Osteoblast (primary cell): ENCODE results near the gene FAM53A. TPM values are rescaled to one million over a fixed set of nuclear protein-coding genes. Genes with fewer than 3 reads are reported as not detected.

Source experiments
- DNase-seq: peaks from one replicate; pipeline ENCODE4 v3.0.0; 2011; ENCODE audit warnings: low spot score, mixed read lengths; ENCODE audit not compliant: insufficient read length; ENCODE audit errors: missing footprints
- H2AFZ ChIP-seq: 2 replicates; pipeline ENCODE4 v1.6.0; 2011; ENCODE audit warnings: mild to moderate bottlenecking, low read length
- H3K27ac ChIP-seq: 2 replicates; pipeline ENCODE4 v1.5.1; 2011; ENCODE audit warnings: mild to moderate bottlenecking, low read depth, low read length, moderate library complexity
- H3K27me3 ChIP-seq: 2 replicates; pipeline ENCODE4 v1.6.0; 2012; ENCODE audit warnings: mild to moderate bottlenecking, control low read depth, inconsistent platforms, low read length, moderate library complexity; ENCODE audit not compliant: insufficient read depth
- H3K36me3 ChIP-seq: 2 replicates; pipeline ENCODE4 v1.5.1; 2011; ENCODE audit warnings: mild to moderate bottlenecking, low read length, control low read depth, moderate library complexity; ENCODE audit not compliant: insufficient read depth
- H3K4me1 ChIP-seq: 2 replicates; pipeline ENCODE4 v1.5.1; 2011; ENCODE audit warnings: mild to moderate bottlenecking, low read length, control low read depth, moderate library complexity; ENCODE audit not compliant: insufficient read depth
- H3K4me2 ChIP-seq: 2 replicates; pipeline ENCODE4 v1.6.0; 2011; ENCODE audit warnings: mild to moderate bottlenecking, low read length; ENCODE audit not compliant: insufficient read depth
- H3K4me3 ChIP-seq: fragments of 200-600 bp; sonication (generic); 3 replicates; pipeline ENCODE4 v1.5.1; 2012; ENCODE audit warnings: mild to moderate bottlenecking, low read length, inconsistent platforms; ENCODE audit not compliant: insufficient read depth
- H3K79me2 ChIP-seq: 2 replicates; pipeline ENCODE4 v1.6.0; 2012; ENCODE audit warnings: mild to moderate bottlenecking, low read length, control low read depth, inconsistent platforms; ENCODE audit not compliant: insufficient read depth
- H3K9me3 ChIP-seq: 2 replicates; pipeline ENCODE4 v1.5.1; 2011; ENCODE audit warnings: low read depth, low read length, control low read depth
- H4K20me1 ChIP-seq: 2 replicates; pipeline ENCODE4 v1.6.0; 2012; ENCODE audit warnings: mild to moderate bottlenecking, low read length, control low read depth; ENCODE audit not compliant: insufficient read depth
- total RNA-seq: library from RNA; depleted of rRNA; stranded (reverse); fragments of >200 nt; gene quantifications from 2 replicates; pipeline ENCODE4 v1.2.3, GENCODE V29; 2012
- TF ChIP-seq, protein P1 (sequence below): IDR thresholded peaks from 2 replicates; pipeline ENCODE4 v1.5.1; 2011; ENCODE audit warnings: mild to moderate bottlenecking, low read depth, low read length, moderate library complexity; ENCODE audit errors: extremely low read depth

The FAM53A gene
- total RNA-seq, 1 donor = 4.3 TPM

GRCh38 chr4:1603413-1604135 is 80.5 kb downstream of the FAM53A start:
- Histone ChIP-seq H4K20me1 (no peaks in the 10 kb centered on the region), H3K4me2 (no peak overlapping the region), H3K27ac (no peak overlapping the region), H3K79me2 (no peaks in the 10 kb centered on the region), H3K4me3 (no peak overlapping the region), H3K36me3 (no peaks in the 10 kb centered on the region), H2AFZ (no peak overlapping the region), H3K27me3 (peaks cover 4% of the 10 kb centered on the region), H3K9me3 (no peaks in the 10 kb centered on the region), H3K4me1 (no peaks in the 10 kb centered on the region)
- peak; percentile 90 for DNase-seq
- TF ChIP-seq, protein P1, sequence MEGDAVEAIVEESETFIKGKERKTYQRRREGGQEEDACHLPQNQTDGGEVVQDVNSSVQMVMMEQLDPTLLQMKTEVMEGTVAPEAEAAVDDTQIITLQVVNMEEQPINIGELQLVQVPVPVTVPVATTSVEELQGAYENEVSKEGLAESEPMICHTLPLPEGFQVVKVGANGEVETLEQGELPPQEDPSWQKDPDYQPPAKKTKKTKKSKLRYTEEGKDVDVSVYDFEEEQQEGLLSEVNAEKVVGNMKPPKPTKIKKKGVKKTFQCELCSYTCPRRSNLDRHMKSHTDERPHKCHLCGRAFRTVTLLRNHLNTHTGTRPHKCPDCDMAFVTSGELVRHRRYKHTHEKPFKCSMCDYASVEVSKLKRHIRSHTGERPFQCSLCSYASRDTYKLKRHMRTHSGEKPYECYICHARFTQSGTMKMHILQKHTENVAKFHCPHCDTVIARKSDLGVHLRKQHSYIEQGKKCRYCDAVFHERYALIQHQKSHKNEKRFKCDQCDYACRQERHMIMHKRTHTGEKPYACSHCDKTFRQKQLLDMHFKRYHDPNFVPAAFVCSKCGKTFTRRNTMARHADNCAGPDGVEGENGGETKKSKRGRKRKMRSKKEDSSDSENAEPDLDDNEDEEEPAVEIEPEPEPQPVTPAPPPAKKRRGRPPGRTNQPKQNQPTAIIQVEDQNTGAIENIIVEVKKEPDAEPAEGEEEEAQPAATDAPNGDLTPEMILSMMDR = no peak

GRCh38 chr4:1602655-1603412 is 81.3 kb downstream of the FAM53A start:
- H3K36me3 ChIP-seq = no peaks in the 10 kb centered on the region
- H3K4me3 ChIP-seq = no peak overlapping the region
- H3K27me3 ChIP-seq = peaks cover 4% of the 10 kb centered on the region
- H3K4me1 ChIP-seq = no peaks in the 10 kb centered on the region
- no peaks in the 10 kb centered on the region for H4K20me1 ChIP-seq
- H3K4me2 ChIP-seq = no peak overlapping the region
- TF ChIP-seq, protein P1 = no peak
- H3K79me2 ChIP-seq = no peaks in the 10 kb centered on the region
- no peaks in the 10 kb centered on the region for H3K9me3 ChIP-seq
- H3K27ac ChIP-seq = no peak overlapping the region
- peak; percentile 85 for DNase-seq
- no peak overlapping the region for H2AFZ ChIP-seq

DNA sequence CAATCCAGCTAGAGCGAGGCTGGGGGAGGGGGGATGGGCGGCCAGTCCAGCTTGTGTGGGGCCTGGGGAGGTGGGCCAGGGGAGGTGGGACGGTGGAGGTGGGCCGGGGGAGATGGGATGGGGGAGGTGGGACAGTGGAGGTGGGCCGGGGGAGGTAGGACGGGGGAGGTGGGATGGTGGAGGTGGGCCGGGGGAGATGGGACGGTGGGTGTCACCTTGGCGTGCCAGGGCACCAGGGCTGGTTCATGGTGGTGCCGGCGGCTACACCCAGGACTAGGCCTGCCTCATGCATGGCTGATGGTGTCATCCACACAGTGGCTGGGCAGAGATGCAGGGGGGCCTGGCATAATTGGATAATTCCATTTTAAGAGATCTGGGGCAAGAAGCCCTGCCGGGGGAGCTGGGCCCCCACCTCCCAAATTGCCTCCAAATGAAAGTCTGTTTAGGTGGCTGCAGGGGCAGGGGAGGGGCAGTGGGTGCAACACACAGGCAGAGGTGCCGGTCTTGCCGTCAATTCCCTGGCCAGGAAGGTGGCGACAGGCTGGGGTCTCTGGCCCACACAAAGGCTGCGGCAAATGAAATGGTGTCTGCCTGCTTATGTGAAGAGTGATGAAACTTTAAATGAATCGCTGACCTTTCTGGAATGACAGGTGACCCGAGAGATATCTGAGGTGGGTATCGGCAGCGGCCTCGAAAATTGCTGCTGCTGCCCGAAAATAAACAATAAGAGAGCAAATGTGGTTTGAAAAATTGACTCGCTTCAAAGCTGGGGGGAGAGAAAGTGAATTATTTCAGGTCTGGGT is 82.1 kb downstream of the FAM53A start:
- H4K20me1 ChIP-seq = no peaks in the 10 kb centered on the region
- no peaks in the 10 kb centered on the region for H3K4me1 ChIP-seq
- TF ChIP-seq, protein P1 = no peak
- no peak overlapping the region for H3K4me3 ChIP-seq
- no peak overlapping the region for H3K4me2 ChIP-seq
- no peaks in the 10 kb centered on the region for H3K79me2 ChIP-seq
- no peak overlapping the region for H3K27ac ChIP-seq
- peaks cover 4% of the 10 kb centered on the region for H3K27me3 ChIP-seq
- no peak overlapping the region for H2AFZ ChIP-seq
- DNase-seq = peak; percentile 73
- no peaks in the 10 kb centered on the region for H3K9me3 ChIP-seq
- H3K36me3 ChIP-seq = no peaks in the 10 kb centered on the region

DNA sequence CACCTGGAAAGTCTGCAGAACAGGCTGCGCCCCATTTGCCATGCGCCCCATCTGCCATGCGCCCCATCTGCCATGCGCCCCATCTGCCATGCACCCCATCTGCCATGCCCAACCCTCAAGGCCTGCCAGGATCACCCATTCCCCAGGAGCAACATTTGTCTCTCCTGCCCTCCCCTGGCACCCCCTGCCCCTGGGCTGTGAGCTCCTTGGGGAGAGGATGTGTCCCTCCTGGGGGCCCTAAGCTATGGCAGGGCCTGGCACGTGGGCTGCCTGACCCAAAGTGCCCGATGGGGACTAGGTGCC is 82.6 kb downstream of the FAM53A start:
- no peaks in the 10 kb centered on the region for H4K20me1 ChIP-seq
- H2AFZ ChIP-seq = no peak overlapping the region
- no peak overlapping the region for H3K4me3 ChIP-seq
- no peaks in the 10 kb centered on the region for H3K36me3 ChIP-seq
- H3K79me2 ChIP-seq = no peaks in the 10 kb centered on the region
- no peak for DNase-seq
- TF ChIP-seq, protein P1 = no peak
- H3K4me2 ChIP-seq = no peak overlapping the region
- H3K4me1 ChIP-seq = no peaks in the 10 kb centered on the region
- H3K27ac ChIP-seq = no peak overlapping the region
- H3K27me3 ChIP-seq = peaks cover 4% of the 10 kb centered on the region
- no peaks in the 10 kb centered on the region for H3K9me3 ChIP-seq
